Sigmoid colon (tissue), 4 donors: ENCODE measurements around the gene PECR.

Source experiments
- CTCF ChIP-seq, 4 experiments: fragments of 450-650 bp in 3 of 4; fragments of 200-600 bp in 1 of 4; IDR thresholded peaks; one replicate each; pipeline ENCODE4 v1.5.1; 2016 to 2019; ENCODE audit warnings: antibody characterized with exemption in 4 of 4, mild to moderate bottlenecking in 3 of 4, moderate library complexity in 2 of 4
- EP300 ChIP-seq, 4 donors: sonication (generic); formaldehyde crosslinking; IDR thresholded peaks; one replicate each; pipeline ENCODE4 v1.6.1; 2017; ENCODE audit warnings: antibody characterized with exemption in 4 of 4
- POLR2A ChIP-seq, 2 donors: fragments of 450-650 bp; IDR thresholded peaks; one replicate each; pipeline ENCODE4 v1.6.1; 2016; ENCODE audit warnings: antibody characterized with exemption in 2 of 2, mild to moderate bottlenecking in 2 of 2, moderate library complexity in 2 of 2
- POLR2AphosphoS5 ChIP-seq, 4 donors: sonication (generic); formaldehyde crosslinking; IDR thresholded peaks; one replicate each; pipeline ENCODE4 v1.6.1; 2017; ENCODE audit warnings: antibody characterized with exemption in 4 of 4

- TF ChIP-seq CTCF (IDR thresholded peaks at IDR 0.05): no peak
- TF ChIP-seq POLR2A (IDR thresholded peaks at IDR 0.05): no peak
- TF ChIP-seq POLR2AphosphoS5 (IDR thresholded peaks at IDR 0.05): no peak
- TF ChIP-seq EP300 (IDR thresholded peaks at IDR 0.05): no peak
Observed at GRCh38 chr2:216006164-216006663, 75.4 kb downstream of the PECR start.
